Natural killer cell (primary cell): ENCODE measurements around the gene SCTR. TPM values are rescaled to one million over a fixed set of nuclear protein-coding genes. Genes with fewer than 3 reads are reported as not detected.

Experiments
- ATAC-seq, 3 donors: fragments of 150-1000 bp in 2 of 3; fragments of 200-7000 bp in 1 of 3; cut with Tn5 transposase; 1 replicate in 1 of 3; 2 replicates in 2 of 3; pipeline ENCODE4 v1.10.0; 2021; ENCODE audit warnings: mild to moderate bottlenecking in 2 of 3, moderate library complexity in 2 of 3
- DNase-seq, 2 donors: peaks; one replicate each; pipeline versions ENCODE4 v3.0.0 to v3.0.0-alpha.2; 2013 to 2021; ENCODE audit warnings: mixed read lengths in 1 of 2
- H3K27ac ChIP-seq: one replicate; pipeline ENCODE4 v1.5.1; 2013; ENCODE audit warnings: mild to moderate bottlenecking, low read length
- H3K27me3 ChIP-seq: one replicate; pipeline ENCODE4 v1.6.1; 2013; ENCODE audit warnings: low read length; ENCODE audit not compliant: control insufficient read depth, insufficient read depth
- H3K36me3 ChIP-seq: one replicate; pipeline ENCODE4 v1.6.1; 2013; ENCODE audit warnings: low read length; ENCODE audit not compliant: control insufficient read depth, insufficient read depth
- H3K4me1 ChIP-seq: one replicate; pipeline ENCODE4 v1.6.1; 2013; ENCODE audit warnings: low read length; ENCODE audit not compliant: control insufficient read depth, insufficient read depth
- H3K4me3 ChIP-seq: one replicate; pipeline ENCODE4 v1.5.1; 2013; ENCODE audit warnings: low read length
- H3K9me3 ChIP-seq: one replicate; pipeline ENCODE4 v1.6.1; 2013; ENCODE audit warnings: low read length; ENCODE audit not compliant: control insufficient read depth, insufficient read depth
- H3K27ac Mint-ChIP-seq, 2 donors: one replicate each; pipeline ENCODE4 v1.8.0; 2022; ENCODE audit warnings: mild to moderate bottlenecking in 2 of 2, mixed read lengths in 2 of 2, moderate library complexity in 1 of 2
- H3K27me3 Mint-ChIP-seq, 2 donors: one replicate each; pipeline ENCODE4 v1.8.0; 2022; ENCODE audit warnings: low read depth in 2 of 2, mixed read lengths in 2 of 2
- H3K36me3 Mint-ChIP-seq: one replicate; pipeline ENCODE4 v1.8.0; 2022; ENCODE audit warnings: mixed read lengths
- H3K4me1 Mint-ChIP-seq, 2 donors: one replicate each; pipeline ENCODE4 v1.8.0; 2022; ENCODE audit warnings: mixed read lengths in 2 of 2
- H3K4me3 Mint-ChIP-seq: one replicate; pipeline ENCODE4 v1.8.0; 2022; ENCODE audit warnings: mild to moderate bottlenecking, moderate library complexity, mixed read lengths
- H3K9me3 Mint-ChIP-seq, 2 donors: one replicate each; pipeline ENCODE4 v1.8.0; 2022; ENCODE audit warnings: mixed read lengths in 2 of 2
- CTCF ChIP-seq: fragments of 200-600 bp; IDR thresholded peaks from one replicate; pipeline ENCODE4 v1.8.0; 2022; ENCODE audit warnings: antibody characterized with exemption
- WGBS: methylation state at CpG from one replicate; pipeline ENCODE4 v1.1.7; 2013; ENCODE audit warnings: missing lambda C conversion rate; ENCODE audit not compliant: insufficient coverage; 5-methylcytosine and 5-hydroxymethylcytosine counted together
- intact Hi-C: fragments of 100-400 bp; cut with micrococcal nuclease; formaldehyde crosslinking; loops from one replicate; pipeline ENCODE4 v1.14.2; 2022
- total RNA-seq, 4 donors: library from RNA; stranded (reverse); fragments of 120-200 nt in 1 of 4; gene quantifications; one replicate each; pipeline versions ENCODE4 v1.2.3 to v1.2.4, GENCODE V29; 2013 to 2022

Gene SCTR
- total RNA-seq, 3 donors from 2014 or later (not counting 1 experiment from before 2014, with no cell fraction given): not detected

GRCh38 chr2:119466373-119466772 is 57.9 kb downstream of the SCTR start:
- Mint-ChIP-seq H3K27me3 (peaks cover 3 to 16% of the 10 kb centered on the region in 2 donors), H3K4me1 (no peaks in the 10 kb centered on the region), H3K27ac (no peak overlapping the region), H3K4me3 (no peak overlapping the region), H3K36me3 (no peaks in the 10 kb centered on the region), H3K9me3 (no peaks in the 10 kb centered on the region)
- Histone ChIP-seq H3K36me3 (no peaks in the 10 kb centered on the region), H3K9me3 (no peaks in the 10 kb centered on the region), H3K4me3 (no peak overlapping the region), H3K4me1 (no peaks in the 10 kb centered on the region), H3K27ac (no peak overlapping the region), H3K27me3 (no peaks in the 10 kb centered on the region)
- DNase-seq (no peak), ATAC-seq (no peak)
- intact Hi-C loops: no loop called here
- WGBS: 86% methylated on average over 4 of the region's 4 CpGs
- TF ChIP-seq CTCF: no peak

DNA sequence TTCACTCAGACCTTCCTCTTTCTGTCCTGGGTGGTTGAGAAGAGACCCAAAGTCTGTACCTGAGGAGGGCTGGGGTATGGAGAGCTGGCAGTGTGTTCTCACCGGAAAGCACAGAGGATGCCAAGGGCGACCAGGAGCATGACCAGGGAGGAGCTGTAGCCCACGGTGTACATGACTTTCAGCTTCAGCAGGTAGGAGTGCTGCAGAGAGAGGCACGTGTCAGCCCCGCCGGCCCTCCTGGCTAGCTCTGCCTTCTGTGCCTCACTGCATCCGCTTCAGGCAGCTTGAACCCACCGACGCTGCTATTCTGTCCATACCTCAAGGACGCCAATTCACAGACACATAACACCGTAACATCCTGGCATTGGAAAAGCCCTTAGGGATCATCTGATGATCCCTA is 58.6 kb downstream of the SCTR start:
- WGBS: 92% methylated on average over 11 of the region's 11 CpGs
- H3K9me3 Mint-ChIP-seq: no peaks in the 10 kb centered on the region
- Histone ChIP-seq H3K27me3 (no peaks in the 10 kb centered on the region), H3K9me3 (no peaks in the 10 kb centered on the region), H3K4me3 (no peak overlapping the region), H3K27ac (no peak overlapping the region), H3K4me1 (no peaks in the 10 kb centered on the region), H3K36me3 (no peaks in the 10 kb centered on the region)
- ATAC-seq (no peak), DNase-seq (no peak)
- no peaks in the 10 kb centered on the region for H3K36me3 Mint-ChIP-seq
- intact Hi-C loops: no loop called here
- no peak overlapping the region for H3K27ac Mint-ChIP-seq
- H3K27me3 Mint-ChIP-seq: peaks cover 3 to 16% of the 10 kb centered on the region in 2 donors
- H3K4me3 Mint-ChIP-seq: no peak overlapping the region
- H3K4me1 Mint-ChIP-seq: no peaks in the 10 kb centered on the region
- TF ChIP-seq CTCF: no peak

- no peak overlapping the region for H3K4me3 Mint-ChIP-seq
- ATAC-seq: no peak
- no peak for TF ChIP-seq CTCF
- WGBS: 95% methylated on average over 4 of the region's 4 CpGs
- H3K27me3 ChIP-seq: no peaks in the 10 kb centered on the region
- H3K36me3 Mint-ChIP-seq: no peaks in the 10 kb centered on the region
- no peak overlapping the region for H3K27ac Mint-ChIP-seq
- no peak for DNase-seq
- H3K4me1 Mint-ChIP-seq: no peaks in the 10 kb centered on the region
- no peaks in the 10 kb centered on the region for H3K4me1 ChIP-seq
- H3K27me3 Mint-ChIP-seq: peaks cover 3 to 16% of the 10 kb centered on the region in 2 donors
- no peaks in the 10 kb centered on the region for H3K36me3 ChIP-seq
- H3K9me3 ChIP-seq: no peaks in the 10 kb centered on the region
- H3K27ac ChIP-seq: no peak overlapping the region
- no peaks in the 10 kb centered on the region for H3K9me3 Mint-ChIP-seq
- intact Hi-C loops: no loop called here
- no peak overlapping the region for H3K4me3 ChIP-seq
Measured at GRCh38 chr2:119464981-119465380, 59.3 kb downstream of the SCTR start.

DNA sequence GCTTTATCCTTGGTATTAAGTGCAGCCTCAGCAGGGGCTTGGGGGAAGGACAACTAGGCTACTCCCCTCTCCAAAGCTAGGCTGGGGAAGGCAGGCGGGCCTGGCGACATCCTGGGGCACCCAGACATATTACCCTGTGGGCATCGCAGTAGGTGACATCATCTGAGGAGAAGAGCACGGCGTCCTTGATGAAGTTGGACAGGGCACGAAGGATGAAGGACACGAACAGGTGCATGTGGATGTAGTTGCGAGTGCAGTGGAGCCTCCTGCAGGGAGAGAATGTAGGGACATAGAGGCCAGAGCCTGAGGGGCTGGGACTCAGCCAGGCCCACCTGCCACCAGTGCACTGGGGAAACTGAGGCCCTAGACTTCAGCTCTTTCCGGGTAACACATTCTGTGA is 60.3 kb downstream of the SCTR start:
- Histone ChIP-seq H3K27ac (no peak overlapping the region), H3K9me3 (no peaks in the 10 kb centered on the region), H3K4me3 (no peak overlapping the region), H3K4me1 (no peaks in the 10 kb centered on the region), H3K27me3 (no peaks in the 10 kb centered on the region), H3K36me3 (no peaks in the 10 kb centered on the region)
- intact Hi-C loops: no loop called here
- H3K27me3 Mint-ChIP-seq: peaks cover 3 to 16% of the 10 kb centered on the region in 2 donors
- no peak overlapping the region for H3K4me3 Mint-ChIP-seq
- 91% methylated on average over 9 of the region's 9 CpGs for WGBS
- DNase-seq (no peak), ATAC-seq (no peak)
- H3K4me1 Mint-ChIP-seq: no peaks in the 10 kb centered on the region
- H3K36me3 Mint-ChIP-seq: no peaks in the 10 kb centered on the region
- no peak for TF ChIP-seq CTCF
- H3K27ac Mint-ChIP-seq: no peak overlapping the region
- H3K9me3 Mint-ChIP-seq: no peaks in the 10 kb centered on the region
